GM12872 (cell line): ENCODE measurements around the gene SYNE3.

ENCODE experiments used
- CTCF ChIP-seq: IDR thresholded peaks from 3 replicates; pipeline ENCODE4 v1.5.1; 2011; ENCODE audit warnings: low read depth, mild to moderate bottlenecking, low read length, moderate library complexity; ENCODE audit not compliant: insufficient read depth

SYNE3 gene

GRCh38 chr14:95477411-95478269, 38.8 kb downstream of the SYNE3 start:
- TF ChIP-seq CTCF: no peak

GRCh38 chr14:95476747-95477146, 39.7 kb downstream of the SYNE3 start:
- TF ChIP-seq CTCF: no peak

DNA sequence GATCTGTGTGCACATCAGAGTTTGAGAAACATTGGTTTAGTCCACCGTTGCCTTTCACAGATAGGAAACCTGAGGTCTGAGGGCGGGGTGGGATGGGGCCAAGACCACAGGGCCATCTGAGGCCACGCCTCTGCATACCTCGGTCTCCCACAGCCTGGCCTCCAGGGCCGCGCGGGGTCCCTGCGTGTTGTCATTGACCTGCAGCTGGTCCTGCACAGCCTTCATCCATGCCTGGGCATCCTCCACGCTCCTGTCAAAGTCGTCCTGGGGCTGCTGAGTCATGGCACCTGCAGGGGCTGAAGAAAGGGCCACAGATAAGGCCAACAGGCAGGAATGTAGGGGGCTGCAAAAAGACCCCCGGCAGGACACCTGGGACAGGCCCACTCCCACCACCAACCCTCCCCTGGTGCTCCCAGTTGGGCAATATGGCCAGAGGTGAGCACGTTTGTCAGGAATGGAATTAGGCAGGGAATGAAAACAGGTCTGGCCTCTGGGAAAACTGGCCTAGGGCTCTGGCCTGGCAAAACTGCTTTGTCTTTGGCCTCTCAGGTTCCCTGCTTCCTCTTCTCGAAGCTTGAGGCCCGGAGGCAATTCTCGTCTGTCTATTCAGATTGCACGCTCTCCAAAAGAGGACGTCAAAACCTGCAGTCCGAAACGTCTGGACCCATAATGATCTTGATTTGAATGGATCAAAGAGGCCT, 40.8 kb downstream of the SYNE3 start:
- TF ChIP-seq CTCF: no peak

GRCh38 chr14:95474941-95475340, 41.5 kb downstream of the SYNE3 start:
- TF ChIP-seq CTCF: no peak

DNA sequence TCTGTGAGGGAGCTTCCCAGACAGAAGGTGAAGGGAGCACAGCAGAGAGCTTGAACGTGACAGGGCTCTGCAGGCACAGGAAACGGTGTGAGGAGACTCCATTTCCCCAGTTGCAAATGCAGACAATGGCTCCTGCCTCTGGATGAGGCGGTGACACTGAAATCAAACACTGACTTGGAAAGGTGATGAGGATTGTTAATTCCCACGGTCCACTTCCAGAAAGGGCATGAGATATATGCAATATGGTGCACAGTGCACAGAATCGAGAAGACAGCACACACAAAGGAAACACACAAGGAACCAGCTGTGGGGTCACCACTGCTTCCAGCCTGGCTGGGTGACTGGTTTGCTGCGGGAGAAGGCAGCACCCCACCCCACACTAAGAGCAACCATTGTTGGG, 42.0 kb downstream of the SYNE3 start:
- no peak for TF ChIP-seq CTCF

GRCh38 chr14:95472819-95473251, 43.6 kb downstream of the SYNE3 start:
- TF ChIP-seq CTCF: no peak

DNA sequence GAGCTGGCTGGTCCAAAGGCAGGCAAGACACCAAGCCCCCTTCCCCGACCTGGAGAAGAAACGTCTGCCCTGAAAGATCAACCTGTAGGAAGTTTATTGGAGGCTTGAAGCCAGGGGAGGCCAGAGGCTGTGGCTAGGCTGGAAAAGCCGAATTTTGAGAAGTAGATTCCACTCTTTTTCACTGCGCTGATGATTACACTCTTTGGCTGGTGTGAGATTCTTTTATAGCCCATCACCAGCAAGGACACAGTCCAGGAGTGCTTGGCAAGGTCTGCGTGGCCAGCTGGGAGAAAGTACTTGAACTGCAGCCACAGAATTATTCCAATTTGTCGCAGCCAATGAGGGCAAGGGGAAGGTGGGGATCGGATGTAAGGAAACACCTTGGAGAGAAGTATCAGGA, 45.0 kb downstream of the SYNE3 start:
- no peak for TF ChIP-seq CTCF
